Activated CD8-positive, alpha-beta T cell treated with anti-CD3 and anti-CD28 coated beads for 36 hours (primary cell): ENCODE results near the gene APOA5. TPM values are rescaled to one million over a fixed set of nuclear protein-coding genes. Genes with fewer than 3 reads are reported as not detected.
A peak's percentile ranks its signal among the peaks of the same experiment; 100 is the strongest.

Source experiments
- ATAC-seq: fragments of 200-7000 bp; cut with Tn5 transposase; one replicate; pipeline ENCODE4 v1.10.0; 2021; ENCODE audit warnings: mild to moderate bottlenecking, moderate library complexity
- CTCF ChIA-PET: fragments of 350-600 bp; sonication (Branson Sonifier 250); formaldehyde crosslinking; loops from one replicate; lab custom pipeline; 2021; ENCODE audit warnings: antibody characterized with exemption; lab: Charles Lee
- POLR2A ChIA-PET: fragments of 350-600 bp; sonication (Branson Sonifier 250); formaldehyde crosslinking; loops from one replicate; lab custom pipeline; 2021; ENCODE audit warnings: antibody characterized with exemption; lab: Charles Lee
- DNase-seq: peaks from one replicate; pipeline ENCODE4 v3.0.0-alpha.2; 2020
- H3K27ac Mint-ChIP-seq: one replicate; pipeline ENCODE4 v1.8.0; 2021; ENCODE audit warnings: mild to moderate bottlenecking, mixed read lengths
- H3K27me3 Mint-ChIP-seq: one replicate; pipeline ENCODE4 v1.8.0; 2021; ENCODE audit warnings: mixed read lengths
- H3K36me3 Mint-ChIP-seq: one replicate; pipeline ENCODE4 v1.8.0; 2021; ENCODE audit warnings: low read depth, mixed read lengths
- H3K4me1 Mint-ChIP-seq: one replicate; pipeline ENCODE4 v1.8.0; 2021; ENCODE audit warnings: low read depth, mixed read lengths
- H3K4me3 Mint-ChIP-seq: one replicate; pipeline ENCODE4 v1.8.0; 2021; ENCODE audit warnings: mild to moderate bottlenecking, moderate library complexity, mixed read lengths
- H3K9me3 Mint-ChIP-seq: one replicate; pipeline ENCODE4 v1.8.0; 2021; ENCODE audit warnings: mixed read lengths
- intact Hi-C: fragments of 100-400 bp; cut with micrococcal nuclease; formaldehyde crosslinking; loops from one replicate; pipeline ENCODE4 v1.10.0; 2022
- total RNA-seq, 2 experiments: library from RNA; stranded (reverse); gene quantifications; one replicate each; pipeline ENCODE4 v1.2.3, GENCODE V29; 2021
- TF ChIP-seq, protein P1 (sequence below): fragments of 200-600 bp; IDR thresholded peaks from one replicate; pipeline ENCODE4 v1.8.0; 2022; ENCODE audit warnings: antibody characterized with exemption, mild to moderate bottlenecking

Gene APOA5
- total RNA-seq, 2 experiments from 2014 or later, result not detected

DNA sequence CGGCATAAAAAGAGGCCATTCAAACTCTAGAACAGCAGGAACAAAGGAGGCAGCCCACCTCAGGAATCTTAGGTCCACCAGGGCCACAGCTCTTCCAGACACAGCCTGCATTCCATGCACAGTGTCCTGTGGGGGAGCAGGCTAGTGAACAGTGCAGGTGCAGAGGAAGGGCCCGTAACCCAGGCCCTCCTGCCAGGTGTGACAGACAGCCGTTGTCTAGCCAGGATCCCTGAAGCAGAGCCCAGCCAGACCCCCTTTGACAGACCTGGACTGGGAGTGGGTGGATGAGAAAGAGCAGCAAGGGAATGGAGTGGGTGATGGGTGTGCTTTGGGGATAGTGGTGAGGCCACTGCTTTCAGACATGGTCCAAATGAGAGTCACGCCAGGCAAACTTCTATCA is 2.7 kb downstream of the APOA5 start:
- intact Hi-C loops, result no loop called here
- H3K27me3 Mint-ChIP-seq, result no peaks in the 10 kb centered on the region
- ChIA-PET POLR2A (interaction anchor here (2.5 to 4.5 kb wide), 2 partner anchors 11 to 16 kb away, joined by 10 to 44 read pairs; partner anchors contain the start of gene BUD13), CTCF (interaction anchor here (1.1 to 10.0 kb wide), 5 partner anchors 24 to 317 kb away, joined by 3 to 167 read pairs (median 14); partner anchors contain the start of gene APOA1)
- H3K9me3 Mint-ChIP-seq, result no peaks in the 10 kb centered on the region
- no peak overlapping the region for H3K27ac Mint-ChIP-seq
- H3K4me3 Mint-ChIP-seq, result peak overlapping the region; percentile 83
- H3K36me3 Mint-ChIP-seq, result peaks cover 33% of the 10 kb centered on the region
- ATAC-seq (no peak), DNase-seq (no peak)
- H3K4me1 Mint-ChIP-seq, result peaks cover 37% of the 10 kb centered on the region
- TF ChIP-seq, protein P1, sequence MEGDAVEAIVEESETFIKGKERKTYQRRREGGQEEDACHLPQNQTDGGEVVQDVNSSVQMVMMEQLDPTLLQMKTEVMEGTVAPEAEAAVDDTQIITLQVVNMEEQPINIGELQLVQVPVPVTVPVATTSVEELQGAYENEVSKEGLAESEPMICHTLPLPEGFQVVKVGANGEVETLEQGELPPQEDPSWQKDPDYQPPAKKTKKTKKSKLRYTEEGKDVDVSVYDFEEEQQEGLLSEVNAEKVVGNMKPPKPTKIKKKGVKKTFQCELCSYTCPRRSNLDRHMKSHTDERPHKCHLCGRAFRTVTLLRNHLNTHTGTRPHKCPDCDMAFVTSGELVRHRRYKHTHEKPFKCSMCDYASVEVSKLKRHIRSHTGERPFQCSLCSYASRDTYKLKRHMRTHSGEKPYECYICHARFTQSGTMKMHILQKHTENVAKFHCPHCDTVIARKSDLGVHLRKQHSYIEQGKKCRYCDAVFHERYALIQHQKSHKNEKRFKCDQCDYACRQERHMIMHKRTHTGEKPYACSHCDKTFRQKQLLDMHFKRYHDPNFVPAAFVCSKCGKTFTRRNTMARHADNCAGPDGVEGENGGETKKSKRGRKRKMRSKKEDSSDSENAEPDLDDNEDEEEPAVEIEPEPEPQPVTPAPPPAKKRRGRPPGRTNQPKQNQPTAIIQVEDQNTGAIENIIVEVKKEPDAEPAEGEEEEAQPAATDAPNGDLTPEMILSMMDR, result no peak

DNA sequence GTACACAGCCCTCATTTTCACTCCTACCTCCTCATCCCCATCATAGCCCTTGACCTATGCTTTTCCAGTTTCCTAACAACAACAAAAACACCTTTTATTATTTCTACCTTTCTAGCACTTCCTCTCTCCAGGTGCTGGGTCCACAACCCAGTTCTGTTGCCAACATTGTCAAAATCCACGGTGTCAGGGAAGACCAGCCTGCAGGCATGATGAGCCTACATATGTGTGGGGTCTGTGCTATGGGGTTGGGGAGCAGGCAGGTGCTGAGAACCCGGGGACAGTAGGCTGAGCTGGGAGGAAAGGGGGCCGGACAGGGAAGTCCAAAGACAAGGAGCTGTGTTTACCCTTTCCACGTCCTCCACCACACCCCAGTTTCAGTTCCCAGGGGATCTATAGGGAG is 3.1 kb downstream of the APOA5 start:
- DNase-seq, result no peak
- intact Hi-C loops, result no loop called here
- H3K27ac Mint-ChIP-seq, result peak overlapping the region; percentile 91
- H3K9me3 Mint-ChIP-seq, result no peaks in the 10 kb centered on the region
- peaks cover 38% of the 10 kb centered on the region for H3K4me1 Mint-ChIP-seq
- no peak for ATAC-seq
- ChIA-PET CTCF (interaction anchor here (1.2 to 10.0 kb wide), 5 partner anchors 11 to 317 kb away, joined by 3 to 167 read pairs (median 9); partner anchors contain the start of gene APOA1), POLR2A (interaction anchor here (0.8 to 4.5 kb wide), 4 partner anchors 15 to 355 kb away, joined by 3 to 44 read pairs (median 4); partner anchors contain the start of genes BUD13 and PAFAH1B2)
- no peaks in the 10 kb centered on the region for H3K27me3 Mint-ChIP-seq
- TF ChIP-seq, protein P1, result no peak
- peak overlapping the region; percentile 83 for H3K4me3 Mint-ChIP-seq
- peaks cover 36% of the 10 kb centered on the region for H3K36me3 Mint-ChIP-seq

DNA sequence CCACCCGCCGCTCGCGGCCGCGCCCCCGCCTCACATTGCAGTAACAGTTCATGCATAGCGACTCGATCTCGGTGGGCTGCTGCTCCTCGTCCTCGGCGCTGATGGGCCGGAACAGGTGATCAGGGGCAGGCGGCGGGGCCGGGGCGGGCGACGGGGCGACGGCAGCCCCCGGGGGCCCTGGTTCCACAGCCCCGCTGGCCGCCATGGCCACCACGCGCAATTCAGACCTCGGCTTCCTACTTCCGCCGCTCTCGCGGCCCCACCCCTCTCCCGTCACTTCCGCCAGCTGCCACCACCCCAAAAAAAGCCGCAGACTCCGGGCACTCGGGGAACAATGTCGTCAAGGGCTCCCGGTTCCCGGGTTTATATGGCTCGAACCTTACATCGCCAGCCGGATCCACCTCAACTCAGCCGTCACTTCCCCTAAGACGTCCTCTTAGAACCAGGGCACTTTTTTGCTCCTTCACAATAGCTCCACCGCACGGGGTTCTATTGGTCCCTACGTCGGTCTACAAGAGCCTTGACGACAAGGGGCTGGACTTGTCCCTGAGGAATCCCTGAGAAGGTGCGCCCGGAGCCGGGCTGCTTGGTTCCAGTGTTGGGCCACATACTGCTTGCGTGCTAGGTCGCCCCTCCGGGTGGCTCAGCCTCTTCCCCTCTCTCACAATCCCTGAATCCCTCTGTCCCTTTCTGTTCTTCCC is 3.7 kb downstream of the APOA5 start, which contains the start of gene ZPR1:
Gene ZPR1, minus strand, starts transcription at position 238 of the 701 bp plus-strand sequence. Its CDS starts 33 bp downstream, at position 205.
- TF ChIP-seq, protein P1, result no peak
- no peaks in the 10 kb centered on the region for H3K9me3 Mint-ChIP-seq
- ChIA-PET CTCF (interaction anchor here (0.7 to 10.0 kb wide), 11 partner anchors 11 to 439 kb away, joined by 3 to 167 read pairs (median 6); partner anchors contain the start of gene APOA1), POLR2A (interaction anchor here (0.8 to 4.5 kb wide), 6 partner anchors 11 to 356 kb away, joined by 3 to 44 read pairs (median 6); partner anchors contain the start of genes BUD13 and PAFAH1B2)
- H3K27me3 Mint-ChIP-seq, result no peaks in the 10 kb centered on the region
- peak; percentile 77 for ATAC-seq
- H3K27ac Mint-ChIP-seq, result peak within 1 kb of the TSS; percentile 91
- H3K4me3 Mint-ChIP-seq, result peak within 1 kb of the TSS; percentile 83
- H3K36me3 Mint-ChIP-seq, result peaks cover 42% of the 10 kb centered on the region
- H3K4me1 Mint-ChIP-seq, result peaks cover 44% of the 10 kb centered on the region
- peak; percentile 87 for DNase-seq
- intact Hi-C loops, result no loop called here

DNA sequence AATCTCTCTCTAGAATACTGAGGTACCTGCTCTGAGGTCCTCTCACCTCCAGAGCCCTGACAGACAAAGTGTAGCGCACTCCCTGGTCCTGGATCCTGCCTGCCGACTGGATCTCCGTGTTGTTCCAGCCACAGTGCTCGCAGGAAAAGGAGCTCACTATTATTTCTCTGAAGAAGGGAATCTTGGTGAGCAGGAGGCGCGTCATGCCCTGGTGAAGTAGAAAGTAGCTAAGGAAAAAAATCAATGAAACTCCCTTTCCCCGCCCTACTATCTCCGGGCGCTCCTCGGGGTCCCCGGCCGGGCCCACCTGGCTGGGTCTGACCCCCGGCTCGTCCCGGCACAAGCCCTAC is 4.3 kb downstream of the APOA5 start:
- intact Hi-C loops, result no loop called here
- H3K27me3 Mint-ChIP-seq, result no peaks in the 10 kb centered on the region
- peaks cover 49% of the 10 kb centered on the region for H3K4me1 Mint-ChIP-seq
- H3K9me3 Mint-ChIP-seq, result no peaks in the 10 kb centered on the region
- DNase-seq (no peak), ATAC-seq (no peak)
- ChIA-PET POLR2A (interaction anchor here (0.8 to 4.5 kb wide), 5 partner anchors 10 to 357 kb away, joined by 3 to 44 read pairs (median 7); partner anchors contain the start of genes BUD13 and PAFAH1B2), CTCF (interaction anchor here (0.7 to 10.0 kb wide), 13 partner anchors 10 to 440 kb away, joined by 3 to 167 read pairs (median 6); partner anchors contain the start of gene APOA1)
- peaks cover 47% of the 10 kb centered on the region for H3K36me3 Mint-ChIP-seq
- TF ChIP-seq, protein P1, result no peak
- H3K4me3 Mint-ChIP-seq, result peak overlapping the region; percentile 83
- peak overlapping the region; percentile 64 for H3K27ac Mint-ChIP-seq
